ENCODE results near the gene LIME1.

LIME1 gene

DNA sequence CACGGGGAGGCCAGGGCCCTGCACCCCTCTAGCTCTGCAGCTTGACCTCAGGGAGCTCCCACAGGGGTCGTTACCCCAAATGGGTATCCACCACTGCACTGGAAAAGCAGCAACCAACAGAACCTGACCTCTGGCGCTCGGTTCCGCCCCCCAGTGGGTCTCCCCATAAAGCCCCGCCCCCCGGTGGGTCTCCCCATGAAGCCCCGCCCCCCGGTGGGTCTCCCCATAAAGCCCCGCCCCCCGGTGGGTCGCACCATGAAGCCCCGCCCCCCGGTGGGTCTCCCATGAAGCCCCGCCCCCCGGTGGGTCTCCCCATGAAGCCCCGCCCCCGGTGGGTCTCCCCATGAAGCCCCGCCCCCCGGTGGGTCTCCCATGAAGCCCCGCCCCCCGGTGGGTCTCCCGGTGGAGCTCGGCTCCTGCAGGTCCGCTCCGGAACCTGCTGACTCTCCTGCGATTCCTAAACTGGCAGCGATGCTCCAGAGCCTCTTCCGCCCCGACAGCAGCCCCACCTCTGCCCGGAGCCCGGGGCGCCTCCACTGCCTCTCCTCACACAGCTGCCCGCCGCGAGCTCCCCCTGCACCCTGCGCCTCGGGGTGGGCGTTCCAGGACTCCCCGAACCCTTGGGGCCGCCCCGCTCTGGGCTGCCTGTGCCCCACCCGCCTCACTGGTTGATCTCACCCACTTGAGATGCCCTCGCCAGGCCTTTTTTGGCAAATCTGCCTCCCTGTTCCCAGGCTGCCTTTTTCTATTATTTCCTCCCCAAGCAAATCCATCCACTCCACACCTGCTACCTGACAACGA lies 15.2 kb downstream of the LIME1 start:
- no peak for DNase-seq

DNA sequence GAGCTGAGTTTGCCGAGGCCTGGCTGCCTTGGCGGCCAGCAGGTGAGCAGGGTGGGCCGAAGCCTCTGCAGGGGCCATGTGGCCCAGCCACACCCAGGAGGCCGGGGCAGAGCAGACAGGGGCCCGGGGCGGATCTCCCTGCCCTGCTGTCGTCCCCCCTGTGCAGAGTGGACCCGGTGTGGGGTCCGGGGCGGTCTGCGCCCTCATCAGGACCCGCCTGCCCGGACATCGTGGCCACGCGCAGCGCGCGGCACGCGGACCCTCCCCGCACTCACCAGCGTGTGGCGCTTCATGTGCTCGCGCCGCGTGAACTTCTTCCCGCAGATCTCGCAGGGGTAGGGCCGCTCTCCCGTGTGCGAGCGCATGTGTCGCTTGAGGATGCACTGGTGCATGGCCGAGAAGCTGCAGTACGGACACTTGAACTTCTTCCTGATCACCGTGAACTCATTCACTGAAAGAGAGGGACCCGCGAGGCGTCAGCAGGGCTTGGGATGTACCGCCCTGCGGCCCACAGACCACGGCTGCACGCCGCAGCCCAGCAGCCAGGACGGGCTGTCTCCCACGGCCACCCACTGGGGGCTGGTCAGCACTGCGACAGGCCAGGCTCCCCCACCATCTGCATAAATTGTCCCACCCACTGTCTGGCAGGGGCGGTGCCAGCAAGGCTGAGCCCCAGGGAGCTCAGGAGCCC lies 16.1 kb downstream of the LIME1 start:
- no peak for DNase-seq

DNA sequence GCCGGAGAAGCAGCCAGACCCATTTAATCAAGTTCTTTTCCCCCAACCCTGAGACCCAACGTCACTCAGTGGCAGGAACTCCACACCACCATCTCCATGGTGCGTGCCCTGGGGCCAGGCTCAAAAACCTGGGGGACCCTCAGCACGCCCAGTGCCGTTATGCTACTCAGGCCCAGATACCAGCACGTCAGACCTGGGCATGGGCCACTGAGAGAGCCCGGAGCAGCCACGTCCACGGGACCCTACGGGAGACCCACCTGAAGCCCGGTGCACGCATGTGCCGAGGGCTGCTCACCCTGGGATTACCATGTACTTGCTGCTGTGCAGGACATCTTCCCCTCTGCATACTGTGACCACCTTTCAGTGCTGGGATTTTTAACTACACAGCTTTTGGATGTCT lies 16.9 kb downstream of the LIME1 start:
- DNase-seq, result no peak

DNA sequence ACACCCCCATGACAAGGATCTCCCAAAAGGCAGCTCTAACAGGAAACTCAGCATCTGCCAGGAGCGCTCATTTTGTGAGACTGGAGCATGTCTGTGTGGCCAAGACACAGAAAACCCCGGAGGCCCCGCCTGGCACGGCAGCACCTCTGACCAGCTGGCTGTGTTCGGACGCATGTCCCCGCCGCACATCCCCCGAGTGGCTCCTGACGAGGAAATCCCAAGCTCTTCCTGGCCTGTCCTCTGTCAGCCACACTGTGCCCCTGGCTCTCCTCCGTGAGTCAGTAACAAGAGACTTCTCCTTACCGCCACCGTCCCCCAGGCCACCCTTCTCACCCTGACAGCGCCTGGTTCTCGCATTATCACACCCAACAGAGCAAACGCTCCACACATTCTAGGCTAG lies 17.5 kb downstream of the LIME1 start:
- DNase-seq, result no peak

DNA sequence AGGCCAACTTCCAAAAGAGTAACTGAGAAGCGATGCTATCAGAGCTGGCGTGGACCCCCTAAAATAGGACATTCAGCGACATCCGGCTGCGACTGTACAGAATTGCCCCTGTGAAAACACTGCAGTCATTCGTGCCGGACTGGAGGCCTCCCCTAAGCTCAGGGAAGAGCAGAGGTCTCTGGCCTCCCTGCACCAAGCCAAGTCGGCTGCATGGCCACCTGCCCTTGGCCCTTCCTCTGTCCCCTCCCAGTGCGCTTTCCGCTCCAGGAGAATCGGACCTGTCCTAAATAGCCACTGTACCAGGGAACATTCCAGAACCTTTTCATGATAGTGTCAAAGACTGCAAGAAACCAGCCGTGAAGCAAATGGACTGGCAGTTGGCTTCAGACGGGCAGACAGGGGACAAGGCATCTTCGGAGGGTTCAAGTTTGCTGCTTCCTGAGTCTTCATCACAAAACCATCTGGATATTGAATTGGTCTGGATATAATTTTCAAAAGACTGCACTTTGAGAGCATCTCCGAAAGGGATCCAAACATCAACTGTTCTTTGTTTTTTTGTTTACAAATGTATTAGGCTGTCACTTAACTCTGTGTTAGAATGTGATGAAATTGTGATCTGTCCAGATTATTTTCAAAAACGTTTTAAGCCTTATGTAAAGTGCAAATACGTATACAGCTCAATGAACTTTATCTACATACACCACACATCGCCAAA lies 19.6 kb downstream of the LIME1 start:
- no peak for DNase-seq

DNA sequence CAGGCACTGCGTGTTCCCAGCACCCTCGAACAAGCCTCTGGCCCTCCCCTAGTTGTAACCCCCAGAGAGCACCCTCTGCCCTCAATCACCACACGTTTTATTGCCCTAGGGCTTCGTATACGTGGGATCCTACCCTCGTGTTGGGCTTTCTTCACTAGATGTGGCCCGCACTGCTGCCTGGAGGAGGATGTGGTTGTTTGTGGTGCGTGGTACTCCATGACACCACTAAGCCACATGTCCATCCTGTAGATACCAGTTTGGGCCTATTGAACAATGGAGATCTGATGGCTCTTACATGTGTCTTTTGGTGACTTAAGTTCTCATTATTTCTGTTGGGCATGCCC lies 20.2 kb downstream of the LIME1 start:
- DNase-seq, result no peak

DNA sequence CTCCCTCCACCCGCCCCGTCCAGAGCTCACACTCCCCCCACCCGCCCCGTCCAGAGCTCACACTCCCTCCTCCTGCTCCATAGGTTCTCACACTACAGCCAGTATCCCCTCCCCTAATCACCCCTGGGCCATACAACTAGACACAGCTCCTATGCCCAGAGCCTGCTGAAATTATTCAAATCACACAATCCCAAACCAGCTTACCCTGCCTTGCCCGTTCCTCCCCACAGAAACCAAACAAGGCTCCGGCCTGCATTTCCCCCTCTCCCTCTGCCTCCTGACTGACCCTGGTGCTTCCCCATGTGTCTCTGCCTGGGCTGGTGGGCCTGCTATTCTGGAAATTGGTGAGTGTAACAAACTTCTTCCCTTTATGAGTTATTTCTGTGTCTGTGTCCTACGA lies 21.7 kb downstream of the LIME1 start:
- DNase-seq, result no peak

DNA sequence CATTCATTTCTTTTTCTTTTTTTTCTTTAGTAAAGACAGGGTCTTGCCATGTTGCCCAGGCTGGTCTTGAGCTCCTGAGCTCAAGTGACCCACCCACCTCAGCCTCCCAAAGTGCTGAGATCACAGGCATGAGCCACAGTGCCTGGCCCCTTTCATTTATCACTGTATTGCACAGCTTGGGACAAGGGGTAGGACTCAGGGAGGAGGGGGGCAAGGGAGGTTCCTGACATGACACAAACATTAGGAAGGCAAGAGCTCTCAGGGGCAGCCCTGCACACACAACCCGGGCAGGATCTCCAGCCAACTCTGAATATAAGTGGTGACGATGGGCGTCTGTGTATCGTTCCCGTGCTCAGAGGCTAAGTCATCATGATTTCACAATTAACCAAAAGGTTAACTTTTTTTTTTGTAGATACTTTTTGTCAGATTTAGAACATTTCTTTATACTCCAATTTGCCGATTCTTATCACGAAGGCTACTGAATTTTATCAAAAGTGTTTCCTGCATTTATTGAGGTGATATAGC lies 23.0 kb downstream of the LIME1 start:
- no peak for DNase-seq

DNA sequence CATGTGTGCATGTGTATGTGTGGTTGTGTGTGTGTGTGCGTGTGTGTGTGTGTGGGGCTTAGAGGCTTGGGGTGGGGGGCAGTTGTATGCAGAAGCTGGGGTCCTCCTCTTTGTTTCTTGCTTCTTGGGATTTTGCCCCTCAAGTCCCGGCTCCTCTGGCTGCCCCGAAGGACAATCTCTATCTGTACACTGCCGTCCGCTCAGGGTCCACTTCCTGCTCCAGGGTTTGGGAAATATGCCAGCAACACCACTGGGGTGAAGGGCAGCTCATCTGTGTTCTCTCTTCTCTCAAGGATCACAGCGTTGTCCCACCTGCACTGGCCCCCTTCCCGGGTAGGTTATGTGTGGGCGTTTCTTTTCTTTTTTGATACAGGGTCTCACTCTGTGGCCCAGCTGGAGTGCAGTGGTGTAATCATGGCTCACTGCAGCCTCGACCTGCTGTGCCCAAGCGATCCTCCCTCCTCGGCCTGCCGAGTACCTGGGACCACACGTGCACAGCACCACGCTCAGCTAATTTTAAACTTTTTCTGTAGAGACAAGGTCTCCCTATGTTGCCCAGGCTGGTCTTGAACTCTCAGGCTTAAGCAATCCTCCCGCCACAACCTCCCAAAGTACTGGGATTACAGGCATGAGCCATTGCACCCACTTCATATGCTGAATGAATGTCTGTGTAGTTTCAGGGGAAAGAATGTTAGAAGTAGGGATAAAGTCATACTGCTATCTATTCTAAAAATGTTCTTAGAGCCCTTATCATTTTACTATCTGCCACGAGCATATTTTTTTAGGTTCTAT lies 28.8 kb downstream of the LIME1 start:
- DNase-seq, result no peak

DNA sequence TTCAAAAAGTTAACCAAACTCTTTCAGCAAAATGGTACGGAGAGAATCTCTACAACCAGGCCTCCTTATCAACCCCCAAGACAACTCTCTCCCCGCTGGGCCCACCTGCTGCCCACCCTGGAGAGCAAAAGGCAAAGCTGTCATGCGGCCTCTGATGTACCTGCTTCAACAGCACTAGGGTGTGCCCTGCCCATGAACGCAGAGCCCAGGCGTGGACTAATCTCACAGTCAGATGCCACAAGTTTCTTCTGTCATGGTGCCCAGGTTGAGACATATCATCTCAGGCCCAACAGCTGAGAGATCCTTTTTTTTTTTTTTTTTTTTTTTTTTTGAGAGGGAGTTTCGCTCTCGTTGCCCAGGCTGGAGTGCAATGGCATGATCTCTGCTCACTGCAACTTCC lies 29.4 kb downstream of the LIME1 start:
- no peak for DNase-seq

DNA sequence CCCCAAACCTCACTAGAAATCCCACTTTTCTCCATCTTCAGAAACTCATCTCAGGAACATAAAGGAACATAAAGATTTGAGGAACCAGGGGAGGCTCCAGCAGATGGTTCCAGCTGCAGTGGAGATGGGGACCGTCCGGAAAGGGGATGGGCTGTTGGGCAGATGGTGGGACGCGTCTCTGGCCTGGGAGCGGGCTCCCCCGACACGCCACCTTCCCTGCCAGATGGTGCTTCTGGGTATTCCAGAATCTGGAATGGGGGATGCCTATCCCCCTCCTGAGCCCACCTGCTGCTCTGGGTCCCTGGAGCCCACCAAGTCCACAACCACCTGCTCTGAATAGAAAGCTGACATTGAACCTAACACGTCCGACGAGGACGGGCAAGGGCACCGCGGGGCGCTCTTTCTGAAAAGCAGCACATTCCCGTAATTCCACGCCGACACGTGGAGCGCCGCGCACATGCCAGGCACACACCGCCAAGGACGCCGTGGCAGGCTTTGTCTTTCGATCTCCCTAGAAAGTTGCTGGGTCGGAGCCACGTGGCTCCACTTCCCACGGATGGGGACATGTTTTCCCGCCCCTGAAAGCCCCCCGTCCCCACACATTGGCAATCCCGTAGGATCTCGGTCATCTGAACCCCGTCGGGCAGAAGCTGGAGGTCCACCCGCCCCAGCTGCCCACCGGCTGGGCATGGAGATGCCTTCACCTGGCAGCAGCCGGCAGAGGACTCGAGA lies 30.4 kb downstream of the LIME1 start:
- no peak for DNase-seq

DNA sequence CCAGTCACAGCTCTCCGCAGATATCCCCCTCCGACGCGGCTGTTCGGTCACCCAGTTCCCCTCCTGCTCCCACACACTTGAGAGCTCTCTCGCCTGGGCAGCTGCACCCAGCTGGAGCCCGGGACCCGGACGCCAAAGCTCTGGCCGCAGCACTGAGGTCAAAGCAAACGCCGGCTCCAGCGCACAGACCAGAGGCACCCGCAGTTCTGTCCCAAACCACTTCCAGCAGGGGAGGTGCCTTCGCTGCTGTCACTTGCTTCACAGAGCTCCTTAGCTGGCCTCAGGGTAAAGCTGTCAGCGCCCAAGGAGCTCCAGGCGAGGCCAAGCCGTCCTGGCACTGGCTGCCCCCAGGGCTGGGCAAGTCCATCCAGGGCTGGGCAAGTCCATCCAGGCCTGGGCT lies 31.0 kb downstream of the LIME1 start:
- DNase-seq, result no peak

DNA sequence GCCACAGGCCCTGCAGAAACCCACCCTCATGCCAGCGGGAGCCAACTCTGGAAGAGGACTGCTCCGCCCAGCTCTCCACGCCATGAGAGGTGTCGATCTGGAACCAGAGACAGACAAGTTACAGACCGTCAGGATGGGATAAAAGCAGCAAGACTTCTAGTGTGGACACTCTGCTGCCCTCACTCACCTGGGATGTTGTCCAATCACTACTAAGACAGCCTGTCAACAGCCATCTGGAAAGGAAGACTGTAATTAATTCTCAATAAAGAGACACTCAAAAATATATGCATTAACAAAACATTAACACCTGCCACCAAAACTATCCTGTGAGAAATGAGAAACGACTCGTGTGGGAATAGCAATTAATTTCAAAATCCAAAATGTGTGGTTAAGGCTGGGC lies 31.4 kb downstream of the LIME1 start:
- DNase-seq, result no peak

DNA sequence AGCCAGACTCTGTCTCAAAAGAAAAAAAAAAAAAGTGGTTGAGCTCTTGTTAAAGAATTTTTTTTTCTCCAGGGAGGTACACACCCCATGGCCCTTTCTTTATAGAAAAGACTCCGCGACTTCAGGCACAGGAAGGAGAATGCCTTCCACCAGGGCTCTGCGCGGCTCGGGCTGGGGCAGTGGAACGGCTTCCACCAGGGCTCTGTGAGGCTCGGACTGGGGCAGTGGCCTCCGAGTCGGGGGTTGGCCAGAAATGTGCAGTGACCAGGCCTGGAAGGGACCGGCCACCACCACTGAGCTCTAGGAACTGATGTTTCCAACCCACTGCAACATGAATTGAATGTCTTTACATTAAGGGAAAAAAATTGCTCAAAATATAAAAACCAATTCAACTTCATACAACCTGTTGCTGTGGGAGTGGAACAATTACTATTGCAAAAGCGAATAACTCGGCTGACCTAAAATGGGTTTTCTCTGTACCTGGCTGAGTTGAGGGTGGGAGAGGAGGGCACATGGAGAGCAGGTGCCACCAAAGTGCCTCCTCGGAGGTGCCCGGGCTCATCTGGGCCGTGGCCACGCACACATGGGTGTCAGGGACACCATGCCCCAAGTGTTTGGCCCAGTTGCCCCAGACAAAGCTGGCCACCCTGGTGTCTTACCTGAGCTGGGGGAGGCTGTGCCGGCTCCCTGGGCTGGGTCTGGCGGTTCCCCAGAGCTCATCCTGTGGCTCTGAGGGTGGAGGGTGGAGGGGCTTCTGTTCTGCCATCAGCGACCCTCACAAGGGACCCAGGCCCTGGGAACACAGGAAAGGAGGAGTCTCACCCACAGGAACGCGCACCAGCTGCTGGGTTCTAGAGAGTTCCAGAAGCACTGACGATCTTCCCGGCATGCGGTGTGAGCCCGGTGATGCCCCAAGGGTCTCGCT lies 32.4 kb downstream of the LIME1 start:
- no peak for DNase-seq

DNA sequence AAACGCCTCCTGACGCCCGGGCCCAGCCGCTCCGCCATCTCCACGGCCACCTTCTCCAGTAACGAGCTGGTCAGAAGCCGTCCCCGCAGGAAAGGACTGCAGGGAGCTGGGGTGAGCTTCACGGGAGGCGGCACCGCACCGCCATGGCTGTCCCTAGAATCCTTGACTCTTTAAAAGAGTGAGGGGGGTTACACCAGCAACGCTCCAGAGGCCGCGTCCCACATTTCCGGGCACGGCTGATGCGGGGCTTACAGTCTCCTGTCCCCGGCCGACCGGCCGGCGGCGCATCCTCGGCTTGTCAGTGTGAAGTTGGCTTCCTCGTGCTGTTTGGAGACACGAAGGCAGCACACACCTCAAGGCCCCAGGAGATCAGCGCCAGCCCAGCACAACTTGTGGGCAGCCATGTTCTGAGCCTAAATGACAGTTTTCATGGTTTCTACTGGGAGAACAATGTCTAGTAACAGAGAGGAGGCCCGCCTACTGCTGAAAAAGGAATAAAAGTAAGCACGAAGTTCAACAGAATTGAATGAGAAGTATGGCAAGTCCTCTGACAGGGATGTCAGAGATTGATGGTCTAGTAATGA lies 33.5 kb downstream of the LIME1 start:
- no peak for DNase-seq

DNA sequence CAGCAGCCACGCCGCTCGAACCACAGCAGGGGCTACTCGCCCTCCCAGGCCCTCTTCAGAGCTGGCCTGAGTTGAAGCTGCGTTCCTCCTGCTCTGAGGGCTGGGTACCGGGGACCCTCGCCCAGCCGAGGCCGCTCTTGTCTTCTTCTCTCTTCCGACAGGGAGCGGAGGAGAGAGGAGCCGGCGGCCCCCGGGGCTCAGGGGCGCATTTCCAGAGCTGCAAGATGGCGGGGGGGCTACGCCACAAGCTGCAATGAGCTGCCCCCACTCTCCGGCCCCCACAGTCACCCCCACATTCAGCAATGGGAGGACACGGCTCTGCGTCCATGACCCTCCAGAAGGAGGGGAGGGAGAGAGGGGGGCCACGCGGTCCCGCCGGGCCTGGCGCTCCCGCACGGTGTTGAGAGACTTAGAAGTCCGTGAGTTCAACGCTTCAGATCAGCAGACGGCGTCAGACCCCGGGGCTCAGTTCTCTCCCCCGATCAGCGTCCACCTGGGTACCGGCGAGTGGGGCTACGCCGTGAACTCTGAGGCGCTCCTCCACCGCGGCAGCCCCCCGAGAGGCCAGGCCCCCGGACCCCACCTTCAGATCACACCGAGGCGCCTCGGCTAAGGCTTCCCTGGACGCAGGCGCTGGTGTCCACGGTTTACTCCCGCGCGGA lies 34.7 kb downstream of the LIME1 start:
- DNase-seq, result no peak

DNA sequence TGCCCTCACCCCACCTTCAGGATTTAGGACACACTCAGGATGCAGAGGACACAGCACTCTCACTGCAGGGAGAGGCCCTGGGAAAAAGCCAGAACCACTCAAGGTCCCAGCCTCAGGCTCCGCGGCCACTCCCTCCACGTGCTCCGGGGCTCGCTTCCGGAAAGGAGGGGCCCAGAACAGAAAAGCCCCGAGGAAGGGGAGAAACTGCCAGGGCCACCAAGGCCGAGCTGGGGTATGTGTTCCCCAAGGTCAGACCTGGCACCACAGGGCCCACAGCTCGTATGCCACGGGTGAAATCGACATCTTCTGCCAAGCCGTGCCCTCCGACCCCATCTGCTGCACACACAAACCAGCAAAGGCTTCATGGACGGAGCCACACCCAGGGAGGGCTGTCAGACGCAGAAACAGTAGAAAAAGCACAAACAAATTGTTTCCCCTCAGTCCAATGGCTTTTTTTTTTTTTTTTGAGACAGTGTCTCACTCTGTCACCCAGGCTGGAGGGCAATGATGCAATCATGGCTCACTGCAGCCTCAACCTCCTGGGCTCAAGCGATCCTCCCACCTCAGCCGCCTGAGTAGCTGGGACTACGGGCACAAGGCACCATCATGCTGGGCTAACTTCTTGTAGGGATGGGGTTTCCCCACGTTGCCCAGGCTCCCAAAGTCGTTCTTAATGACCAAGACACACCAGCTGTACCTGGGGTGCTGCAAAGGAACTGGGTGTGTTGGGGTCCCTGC lies 36.5 kb downstream of the LIME1 start:
- DNase-seq, result no peak

DNA sequence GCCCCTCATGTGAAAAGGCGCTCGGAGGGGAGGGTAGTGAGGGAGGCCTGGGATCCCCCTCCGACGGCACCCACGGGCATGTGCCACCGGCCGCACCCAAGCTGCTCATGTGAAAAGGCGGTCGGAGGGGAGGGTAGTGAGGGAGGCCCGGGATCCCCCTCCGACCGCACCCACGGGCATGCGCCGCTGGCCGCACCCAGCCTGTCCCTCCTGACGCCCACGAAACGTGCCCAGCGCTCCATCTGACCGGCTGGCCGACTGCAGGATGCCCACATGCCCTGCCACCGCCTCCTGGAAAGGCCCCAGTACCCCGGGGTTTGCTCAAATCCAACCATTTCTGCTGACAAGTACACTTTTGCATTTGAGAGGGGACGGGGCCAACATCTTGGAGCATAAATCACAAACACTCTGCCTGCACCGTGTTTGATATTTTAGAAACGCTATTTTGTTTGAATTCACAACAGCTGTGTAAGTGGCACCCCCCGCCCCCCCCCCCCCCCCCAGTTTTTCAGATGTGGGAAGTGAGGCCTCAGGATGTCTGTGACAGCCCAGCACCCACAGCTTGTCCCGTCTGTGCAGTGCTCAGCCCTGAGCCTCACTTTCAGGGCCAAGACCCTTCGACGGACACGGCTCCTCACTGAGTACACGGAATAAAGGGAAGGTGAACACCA lies 37.2 kb downstream of the LIME1 start:
- no peak for DNase-seq

DNA sequence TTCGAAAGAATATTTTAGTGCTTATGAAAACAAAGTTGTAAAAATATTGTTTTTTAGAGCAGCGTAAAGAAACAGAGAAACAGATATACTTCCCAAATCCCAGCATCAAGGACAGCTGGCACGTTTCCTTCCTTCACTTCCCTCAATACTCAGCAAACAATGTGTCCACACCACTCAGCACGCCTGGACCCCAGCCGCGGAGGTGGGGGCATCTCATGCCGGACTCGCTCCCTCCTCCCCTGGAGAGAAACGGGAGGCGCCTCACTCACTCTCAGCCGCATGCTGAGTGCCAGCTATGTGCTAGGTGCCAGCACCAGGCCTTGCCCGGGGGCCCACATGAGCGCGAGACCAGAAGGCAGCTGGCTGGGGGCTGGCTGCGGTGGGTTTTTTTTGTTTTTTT lies 37.8 kb downstream of the LIME1 start:
- DNase-seq, result no peak
